Sigmoid colon (tissue), 4 donors: ENCODE results near the gene ZNF653.

Experiments
- EP300 ChIP-seq, 4 donors: sonication (generic); formaldehyde crosslinking; IDR thresholded peaks; one replicate each; pipeline ENCODE4 v1.6.1; 2017; ENCODE audit warnings: antibody characterized with exemption in 4 of 4
- POLR2A ChIP-seq, 2 donors: fragments of 450-650 bp; IDR thresholded peaks; one replicate each; pipeline ENCODE4 v1.6.1; 2016; ENCODE audit warnings: antibody characterized with exemption in 2 of 2, mild to moderate bottlenecking in 2 of 2, moderate library complexity in 2 of 2
- POLR2AphosphoS5 ChIP-seq, 4 donors: sonication (generic); formaldehyde crosslinking; IDR thresholded peaks; one replicate each; pipeline ENCODE4 v1.6.1; 2017; ENCODE audit warnings: antibody characterized with exemption in 4 of 4
- TF ChIP-seq, protein P1 (sequence below), 4 experiments: fragments of 450-650 bp in 3 of 4; fragments of 200-600 bp in 1 of 4; IDR thresholded peaks; one replicate each; pipeline ENCODE4 v1.5.1; 2016 to 2019; ENCODE audit warnings: antibody characterized with exemption in 4 of 4, mild to moderate bottlenecking in 3 of 4, moderate library complexity in 2 of 4

DNA sequence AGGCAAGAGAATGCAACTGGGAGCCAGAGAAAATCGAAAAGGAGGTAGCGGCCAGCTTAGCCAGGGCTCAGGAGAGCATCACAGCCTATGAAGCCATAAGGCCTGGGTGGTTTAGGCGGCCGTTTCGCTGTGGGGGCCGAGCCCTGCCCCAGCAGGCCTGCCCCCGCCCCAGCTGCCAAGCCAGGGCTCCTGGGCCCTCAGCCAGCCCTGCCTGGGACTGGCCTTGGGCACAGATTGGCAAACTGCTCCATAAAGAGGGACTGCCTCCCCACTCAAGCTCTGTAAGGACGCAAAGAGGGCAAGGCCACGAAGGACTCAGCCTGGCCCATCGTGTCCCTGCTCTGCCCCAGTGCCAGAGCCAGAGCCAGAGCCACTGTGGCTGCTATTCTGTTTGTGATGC is 10.2 kb downstream of the ZNF653 start:
- no peak for TF ChIP-seq POLR2AphosphoS5 (IDR thresholded peaks at IDR 0.05)
- TF ChIP-seq, protein P1, sequence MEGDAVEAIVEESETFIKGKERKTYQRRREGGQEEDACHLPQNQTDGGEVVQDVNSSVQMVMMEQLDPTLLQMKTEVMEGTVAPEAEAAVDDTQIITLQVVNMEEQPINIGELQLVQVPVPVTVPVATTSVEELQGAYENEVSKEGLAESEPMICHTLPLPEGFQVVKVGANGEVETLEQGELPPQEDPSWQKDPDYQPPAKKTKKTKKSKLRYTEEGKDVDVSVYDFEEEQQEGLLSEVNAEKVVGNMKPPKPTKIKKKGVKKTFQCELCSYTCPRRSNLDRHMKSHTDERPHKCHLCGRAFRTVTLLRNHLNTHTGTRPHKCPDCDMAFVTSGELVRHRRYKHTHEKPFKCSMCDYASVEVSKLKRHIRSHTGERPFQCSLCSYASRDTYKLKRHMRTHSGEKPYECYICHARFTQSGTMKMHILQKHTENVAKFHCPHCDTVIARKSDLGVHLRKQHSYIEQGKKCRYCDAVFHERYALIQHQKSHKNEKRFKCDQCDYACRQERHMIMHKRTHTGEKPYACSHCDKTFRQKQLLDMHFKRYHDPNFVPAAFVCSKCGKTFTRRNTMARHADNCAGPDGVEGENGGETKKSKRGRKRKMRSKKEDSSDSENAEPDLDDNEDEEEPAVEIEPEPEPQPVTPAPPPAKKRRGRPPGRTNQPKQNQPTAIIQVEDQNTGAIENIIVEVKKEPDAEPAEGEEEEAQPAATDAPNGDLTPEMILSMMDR (IDR thresholded peaks at IDR 0.05): no peak
- TF ChIP-seq POLR2A (IDR thresholded peaks at IDR 0.05): no peak
- no peak for TF ChIP-seq EP300 (IDR thresholded peaks at IDR 0.05)
